DMS153 (cell line): ENCODE measurements around the gene HDX.
"Not testable (repeated sequence)": the region's sequence is repeated elsewhere in the genome, so short reads cannot be mapped to it uniquely, and the experiment has no call there.

Experiments
- DNase-seq: peaks from one replicate; lab custom pipeline; 2025; lab: John Stamatoyannopoulos, UW

Gene HDX

GRCh38 chrX:84339507-84340364, 162.5 kb downstream of the HDX start:
- no peak for DNase-seq

- DNase-seq = no peak
Measured at GRCh38 chrX:84336646-84337045, 165.6 kb downstream of the HDX start.

- no peak for DNase-seq
Measured at GRCh38 chrX:84335121-84335520, 167.1 kb downstream of the HDX start.

- DNase-seq = no peak
Measured at GRCh38 chrX:84322083-84322827, 180.0 kb downstream of the HDX start.

GRCh38 chrX:84320614-84321013, 181.6 kb downstream of the HDX start:
- DNase-seq = no peak

GRCh38 chrX:84320023-84320422, 182.2 kb downstream of the HDX start:
- DNase-seq = no peak

- no peak for DNase-seq
Measured at GRCh38 chrX:84318661-84319060, 183.6 kb downstream of the HDX start.

- not testable (repeated sequence) for DNase-seq
Measured at GRCh38 chrX:84315946-84316345, 186.3 kb downstream of the HDX start.
